ENCODE data around the gene THUMPD3.
A peak's percentile ranks its signal among the peaks of the same experiment; 100 is the strongest.

THUMPD3 gene

GRCh38 chr3:9414826-9415225 lies 52.0 kb downstream of the THUMPD3 start:
- no peak for DNase-seq (ENCODE audit: low read depth, low spot score)
- peak overlapping the region; percentile 57 for H3K27ac ChIP-seq

- DNase-seq (ENCODE audit: low read depth, low spot score), result no peak
- H3K27ac ChIP-seq, result peak overlapping the region; percentile 57
Measured at GRCh38 chr3:9415485-9416138, 52.8 kb downstream of the THUMPD3 start.

- peak overlapping the region; percentile 57 for H3K27ac ChIP-seq
- DNase-seq (ENCODE audit: low read depth, low spot score), result no peak
Measured at GRCh38 chr3:9416139-9416780, 53.4 kb downstream of the THUMPD3 start.

- DNase-seq (ENCODE audit: low read depth, low spot score), result no peak
- H3K27ac ChIP-seq, result peak overlapping the region; percentile 99
Measured at GRCh38 chr3:9420850-9421549, 58.1 kb downstream of the THUMPD3 start.

- H3K27ac ChIP-seq, result peak overlapping the region; percentile 99
- peak; percentile 91 for DNase-seq (ENCODE audit: low read depth, low spot score)
Measured at GRCh38 chr3:9422712-9423424, 60.0 kb downstream of the THUMPD3 start.

GRCh38 chr3:9428411-9428810 lies 65.6 kb downstream of the THUMPD3 start:
- no peak overlapping the region for H3K27ac ChIP-seq

GRCh38 chr3:9430733-9431132 lies 67.9 kb downstream of the THUMPD3 start:
- no peak overlapping the region for H3K27ac ChIP-seq
- DNase-seq (ENCODE audit: low read depth, low spot score), result no peak

More at GRCh38 chr3:9428411-9428810, 65.6 kb downstream of the THUMPD3 start:
- DNase-seq (ENCODE audit: low read depth, low spot score), result no peak

- DNase-seq (ENCODE audit: low read depth, low spot score), result no peak
- H3K27ac ChIP-seq, result no peak overlapping the region
Measured at GRCh38 chr3:9433627-9434521, 71.0 kb downstream of the THUMPD3 start.

- H3K27ac ChIP-seq, result no peak overlapping the region
- no peak for DNase-seq (ENCODE audit: low read depth, low spot score)
Measured at GRCh38 chr3:9435316-9435715, 72.5 kb downstream of the THUMPD3 start.

All from epithelial cell of prostate (primary cell).